GM19372 (cell line): Measurements from ENCODE around the gene DOCK2.

Experiments
- ATAC-seq: cut with Tn5 transposase; IDR thresholded peaks from one replicate; pipeline ENCODE4 v1.9.1; 2021; ENCODE audit warnings: mild to moderate bottlenecking, low read depth, moderate library complexity; ENCODE audit not compliant: unreplicated experiment

Gene DOCK2

DNA sequence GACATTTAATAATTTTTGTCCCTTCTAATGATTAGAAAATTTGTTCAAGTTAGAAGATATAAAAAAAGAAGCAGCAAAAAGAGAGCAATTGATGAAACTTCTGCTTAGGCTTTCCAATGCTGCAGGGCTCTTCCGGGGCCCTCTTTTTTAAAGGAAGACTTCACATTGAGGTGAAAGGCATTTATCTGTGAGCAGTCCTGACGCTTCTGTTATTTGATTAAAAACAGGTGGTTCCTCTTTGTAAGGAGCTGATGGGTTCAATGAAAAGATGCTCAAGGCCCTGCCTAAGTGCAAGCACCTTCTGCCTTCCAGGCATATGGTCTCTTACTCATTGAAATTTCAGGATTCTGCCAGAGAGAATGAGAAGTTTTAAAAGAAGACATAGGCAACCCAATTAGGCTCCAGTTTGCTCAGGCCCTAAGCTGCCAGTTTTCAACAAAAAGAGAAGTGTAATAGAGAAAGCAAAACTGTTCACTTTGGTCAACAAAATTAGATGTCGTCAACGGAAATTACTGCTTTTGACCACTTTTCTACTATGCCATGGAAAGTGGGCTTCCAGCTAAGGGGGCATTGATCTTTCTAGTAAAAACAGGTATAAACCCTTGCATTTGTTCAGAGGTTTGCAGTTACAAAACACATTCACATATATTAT is 243.1 kb downstream of the DOCK2 start:
- ATAC-seq = no peak

DNA sequence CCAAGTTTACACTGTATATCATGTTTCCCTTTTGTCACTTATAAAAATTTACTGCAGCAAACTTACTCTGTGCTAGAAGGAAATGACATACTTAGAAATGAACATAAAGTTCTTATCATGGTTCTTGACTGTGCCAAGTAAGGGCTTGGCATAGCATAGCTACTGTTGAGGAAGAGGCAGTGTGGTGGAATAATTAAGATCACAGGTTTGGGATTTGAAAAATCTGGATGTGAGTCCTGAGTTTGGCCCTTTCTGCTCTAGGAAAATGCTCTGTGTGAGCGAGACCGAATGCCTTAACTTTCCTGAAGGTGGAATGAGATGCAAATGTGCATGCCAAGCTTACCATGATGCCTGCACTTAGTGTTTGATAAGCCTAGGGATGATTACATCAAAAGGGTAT is 243.7 kb downstream of the DOCK2 start:
- no peak for ATAC-seq

DNA sequence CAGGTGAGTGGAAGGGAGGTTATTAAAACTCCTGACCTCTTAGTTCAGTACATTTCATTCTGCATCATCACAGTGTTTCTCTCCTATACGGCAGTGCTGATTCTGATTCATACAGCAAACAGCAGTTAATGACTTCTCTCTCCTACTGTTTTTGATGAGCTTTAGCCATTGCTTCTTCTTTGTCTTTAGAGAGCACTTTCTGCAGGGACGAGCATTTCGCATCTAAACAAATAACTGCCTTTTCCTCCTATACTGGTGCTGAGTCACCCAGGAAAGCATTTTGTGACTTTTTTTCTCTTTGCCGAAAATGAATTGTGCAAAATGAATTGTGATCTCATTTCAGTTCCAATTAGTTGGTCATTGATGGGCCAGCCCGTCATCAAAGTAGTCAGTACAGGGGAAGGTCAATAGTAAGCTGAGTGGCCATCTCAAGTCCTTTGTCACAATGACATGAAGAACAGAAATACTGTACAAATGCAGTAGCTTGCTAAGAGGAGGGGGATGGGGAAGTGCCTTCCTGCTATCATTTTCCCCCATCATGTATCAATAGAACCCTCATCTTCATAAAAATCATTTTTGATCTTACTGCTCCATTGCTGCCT is 244.7 kb downstream of the DOCK2 start:
- no peak for ATAC-seq

DNA sequence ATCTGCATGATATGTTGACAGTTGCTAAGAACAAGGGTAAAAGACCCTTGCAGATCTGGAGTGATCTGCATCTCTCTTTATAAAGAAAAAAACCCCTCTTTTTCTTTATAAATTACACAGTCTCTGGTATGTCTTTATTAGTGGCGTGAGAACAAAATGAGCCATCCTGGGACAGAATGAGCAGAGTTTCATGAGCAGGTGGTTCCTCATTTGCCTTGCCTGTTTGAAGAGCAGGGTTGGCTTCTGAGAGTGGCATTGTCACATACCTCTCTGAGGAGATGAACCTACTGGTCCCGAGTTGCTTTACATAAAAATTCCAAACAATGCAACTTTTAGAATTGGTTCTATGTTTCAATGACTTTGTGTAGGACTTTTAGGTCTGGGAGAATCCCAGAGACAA is 249.0 kb downstream of the DOCK2 start:
- no peak for ATAC-seq

DNA sequence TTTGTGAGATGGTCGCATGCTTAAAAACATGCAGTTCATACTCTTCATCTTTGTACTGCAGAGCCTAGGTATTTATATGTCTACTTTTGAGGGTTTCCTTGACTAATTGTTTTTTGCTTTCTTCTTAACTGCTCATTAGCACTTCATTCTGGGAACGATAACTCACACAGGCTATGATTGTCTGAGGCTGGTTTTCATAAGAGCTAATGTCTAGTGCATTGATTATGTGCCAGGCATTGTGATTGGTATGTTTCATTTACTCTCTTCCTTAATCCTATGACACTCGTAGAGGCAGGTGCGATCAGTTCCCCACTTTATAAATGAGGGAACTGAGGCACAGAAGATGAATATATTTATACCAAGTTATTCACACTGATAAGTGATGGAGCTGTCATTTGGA is 249.6 kb downstream of the DOCK2 start:
- no peak for ATAC-seq

DNA sequence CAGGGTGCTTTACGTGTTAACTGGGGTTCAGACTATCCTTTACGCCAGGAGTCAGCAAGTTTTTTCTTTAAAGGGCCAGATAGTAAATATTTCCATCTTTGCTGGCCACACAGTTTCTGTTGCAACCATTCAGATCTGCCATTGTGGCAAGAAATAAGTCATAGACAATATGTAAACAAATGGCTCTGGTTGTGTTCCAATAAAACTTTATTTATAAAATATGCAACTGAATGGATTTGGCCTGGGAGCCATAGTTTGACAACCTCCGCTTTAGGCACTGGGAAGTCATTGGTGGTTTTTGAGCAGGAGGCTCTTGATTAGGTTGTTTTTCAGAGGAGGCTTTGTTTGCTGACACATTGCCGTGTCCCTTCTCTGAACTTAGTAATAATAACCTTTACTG is 252.5 kb downstream of the DOCK2 start:
- ATAC-seq = no peak

DNA sequence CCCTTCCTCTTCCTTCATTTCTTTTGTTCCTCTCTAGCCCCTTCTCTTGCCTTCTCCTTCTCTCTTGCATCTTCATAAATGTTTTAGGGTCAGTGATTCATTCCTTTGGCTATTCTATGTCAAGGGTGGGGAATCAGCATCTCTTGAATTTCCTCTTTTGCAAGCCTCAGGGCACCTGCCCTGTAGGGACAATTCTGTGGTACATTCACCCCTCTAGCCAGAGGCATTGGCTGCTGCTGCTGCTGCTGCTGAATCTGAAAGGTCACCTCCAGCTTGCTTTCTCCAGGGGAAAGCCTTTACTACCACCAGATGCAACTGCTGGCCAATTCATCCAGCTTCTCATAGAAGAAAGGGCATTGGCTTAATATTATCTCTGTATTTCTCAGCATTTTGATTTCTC is 255.9 kb downstream of the DOCK2 start:
- ATAC-seq = no peak

DNA sequence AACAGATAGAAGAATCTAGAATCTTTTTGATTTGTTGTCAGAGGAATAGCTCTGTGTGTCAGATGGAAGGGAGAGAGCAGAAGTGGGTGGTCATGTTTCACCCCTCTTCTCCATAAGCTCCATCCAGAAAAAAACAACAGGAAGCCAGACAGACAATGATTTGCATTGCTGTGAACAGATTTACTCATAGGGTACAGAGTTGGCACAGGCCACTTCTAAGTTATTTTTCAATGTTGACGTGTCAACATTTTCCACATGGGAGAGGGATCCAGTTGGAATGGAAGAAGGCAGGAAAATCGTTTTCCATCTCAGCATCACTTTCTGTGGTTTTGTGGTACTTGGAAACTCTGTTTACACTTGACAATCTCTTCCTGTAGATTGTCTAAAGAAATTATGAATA is 256.5 kb downstream of the DOCK2 start:
- no peak for ATAC-seq

DNA sequence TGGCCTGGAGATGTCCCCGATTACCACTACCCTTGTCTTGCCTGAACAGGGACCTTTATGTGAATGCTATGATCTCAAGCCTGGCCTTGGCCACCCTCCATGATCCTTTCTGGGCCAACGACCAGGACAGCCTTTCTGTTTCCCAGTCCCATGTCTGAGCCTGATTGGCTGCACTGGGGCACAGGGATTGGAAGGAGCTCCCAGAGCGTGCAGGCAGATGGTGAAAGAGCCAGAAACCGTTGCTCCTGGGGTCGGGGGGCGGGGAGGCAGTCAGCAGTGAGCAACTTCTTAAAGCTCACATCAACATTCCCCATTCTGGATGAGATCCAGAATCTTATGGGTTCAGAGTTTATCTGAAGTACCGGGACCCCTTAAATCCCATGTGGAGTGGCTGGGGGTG is 258.9 kb downstream of the DOCK2 start:
- ATAC-seq = no peak

DNA sequence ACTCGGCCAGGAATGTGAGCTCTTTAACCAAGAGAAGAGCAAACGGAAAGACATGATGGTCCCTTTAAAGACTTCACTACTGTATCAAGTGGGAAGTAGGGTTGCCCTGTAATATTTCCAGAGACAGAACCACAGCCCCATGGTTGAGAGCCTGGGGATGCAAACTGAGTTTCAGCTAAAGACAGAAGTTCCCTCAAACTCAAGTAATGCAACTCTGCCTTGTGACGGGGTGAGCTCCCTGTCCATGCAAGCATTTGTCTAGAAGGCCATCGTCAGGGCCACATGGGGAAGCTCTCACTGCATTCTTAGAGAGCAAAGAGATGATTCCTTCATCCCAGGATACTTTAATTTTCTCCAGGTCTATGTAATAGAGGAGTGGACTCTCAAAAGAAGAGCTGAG is 260.4 kb downstream of the DOCK2 start:
- ATAC-seq = no peak

DNA sequence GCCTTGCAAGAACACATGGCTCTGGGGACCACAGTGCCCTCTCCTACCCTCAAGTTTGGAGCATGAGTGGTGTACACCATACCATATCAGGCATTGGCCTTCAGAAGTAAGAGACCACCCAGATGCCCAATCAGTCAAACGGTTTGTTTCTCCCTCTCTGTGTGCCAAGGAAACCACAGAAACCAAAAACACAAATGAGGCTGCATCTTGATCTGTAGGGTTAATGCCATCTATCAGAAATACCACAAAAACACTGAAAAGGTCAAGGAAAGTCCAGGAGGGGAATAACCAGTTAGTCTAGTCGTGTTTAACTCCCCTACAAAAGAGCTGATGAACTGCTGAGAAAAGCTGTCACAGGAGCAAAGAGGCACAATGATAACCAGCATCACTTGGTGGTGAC is 264.8 kb downstream of the DOCK2 start:
- ATAC-seq = no peak

DNA sequence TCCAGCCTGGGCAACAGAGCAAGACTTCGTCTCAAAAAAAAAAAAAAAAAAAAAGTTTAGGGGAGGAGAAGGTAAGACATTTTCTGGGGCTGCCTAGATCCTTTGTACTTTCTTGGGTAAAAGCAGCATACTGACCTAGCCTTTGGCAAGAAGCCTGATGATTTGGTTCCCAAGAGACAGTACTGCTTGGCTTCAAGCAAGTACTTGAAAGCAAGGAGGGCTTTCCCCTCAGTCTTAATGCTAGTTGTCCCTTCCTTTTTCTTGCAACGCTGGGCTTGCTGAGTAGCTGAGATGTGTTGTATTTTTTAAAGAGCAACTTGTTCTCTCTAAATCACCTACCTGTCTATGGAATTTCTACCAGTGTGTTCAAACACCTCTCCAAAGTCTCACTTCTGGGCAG is 267.0 kb downstream of the DOCK2 start:
- no peak for ATAC-seq

DNA sequence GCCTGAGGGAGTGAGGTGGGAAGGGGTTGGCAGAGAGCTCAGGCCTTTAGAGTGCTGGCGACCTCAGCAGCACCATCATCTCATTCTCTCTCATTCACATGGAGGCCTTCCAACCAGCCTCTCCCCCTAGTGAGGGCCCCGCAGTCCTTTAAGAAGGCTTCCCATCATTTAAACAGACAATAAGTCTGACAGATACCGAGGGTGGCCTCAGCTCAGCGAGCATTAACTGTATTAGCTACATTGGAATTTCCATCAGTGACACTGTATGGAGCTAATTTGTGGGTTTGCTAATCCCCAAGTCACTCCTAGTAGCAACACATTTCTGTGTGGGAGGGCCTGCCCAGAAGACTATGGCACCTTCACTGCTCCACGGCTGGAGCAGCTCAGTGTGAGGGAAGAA is 267.4 kb downstream of the DOCK2 start:
- no peak for ATAC-seq

DNA sequence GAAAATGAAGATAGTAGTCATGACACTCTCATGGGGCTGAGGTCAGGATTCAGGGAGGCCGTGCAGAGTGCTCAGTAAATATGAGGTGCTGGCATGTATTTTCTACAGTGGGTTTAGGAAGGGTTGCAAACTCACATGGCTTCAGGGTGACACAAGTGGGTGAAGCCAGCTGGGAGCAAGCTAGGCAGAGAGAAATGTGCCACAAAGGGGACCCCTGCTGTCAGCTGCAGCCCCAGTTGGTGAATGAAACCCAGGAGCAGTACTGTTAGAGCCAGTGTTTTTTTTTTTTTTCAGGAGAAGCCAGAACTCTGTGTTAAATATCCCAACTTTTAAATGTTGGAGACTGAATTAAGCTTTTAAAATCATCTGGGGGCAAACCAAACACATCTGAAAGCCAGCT is 267.9 kb downstream of the DOCK2 start:
- ATAC-seq = no peak

DNA sequence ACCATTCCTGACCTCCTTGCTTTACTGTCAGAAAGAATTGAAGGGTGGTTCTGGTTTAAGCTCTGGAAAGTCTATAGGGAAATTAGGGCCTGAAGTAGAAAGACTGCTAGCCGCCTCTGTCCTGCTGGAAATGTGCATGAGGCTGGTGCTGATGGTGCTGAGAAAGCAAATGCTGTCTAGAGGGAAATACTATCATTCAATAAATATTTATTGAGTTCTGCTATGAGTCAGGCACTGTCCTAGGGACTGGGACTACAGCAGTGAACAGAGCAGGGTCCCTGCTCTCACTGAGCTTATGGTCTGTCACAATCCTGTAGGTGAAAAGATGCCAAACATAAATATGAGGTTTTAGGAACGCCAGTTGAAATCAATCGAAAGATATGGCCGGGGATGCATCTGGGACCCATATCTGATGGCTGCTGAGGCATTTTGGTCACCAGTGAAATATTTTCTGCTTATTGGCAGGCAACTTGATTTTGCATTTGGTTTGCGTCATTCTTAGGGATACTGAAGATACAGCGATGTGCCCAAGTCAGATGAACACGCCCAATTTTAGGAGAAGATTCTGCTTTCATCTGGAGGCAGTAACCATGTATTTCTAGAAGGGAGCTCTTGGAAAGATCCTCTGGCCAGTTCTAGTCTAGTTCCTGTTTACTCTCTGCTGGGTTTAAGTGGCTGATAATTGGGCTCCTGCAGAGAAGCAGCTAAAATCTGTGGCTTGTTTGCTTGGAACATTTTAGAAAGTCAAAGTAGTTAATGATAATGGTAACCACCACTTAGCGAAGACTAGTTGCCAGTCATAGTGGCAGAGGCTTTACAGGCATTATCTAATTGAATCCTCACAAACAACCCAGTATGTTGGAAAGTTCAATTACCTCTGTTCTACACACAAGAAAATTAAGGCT is 269.9 kb downstream of the DOCK2 start:
- ATAC-seq = no peak

DNA sequence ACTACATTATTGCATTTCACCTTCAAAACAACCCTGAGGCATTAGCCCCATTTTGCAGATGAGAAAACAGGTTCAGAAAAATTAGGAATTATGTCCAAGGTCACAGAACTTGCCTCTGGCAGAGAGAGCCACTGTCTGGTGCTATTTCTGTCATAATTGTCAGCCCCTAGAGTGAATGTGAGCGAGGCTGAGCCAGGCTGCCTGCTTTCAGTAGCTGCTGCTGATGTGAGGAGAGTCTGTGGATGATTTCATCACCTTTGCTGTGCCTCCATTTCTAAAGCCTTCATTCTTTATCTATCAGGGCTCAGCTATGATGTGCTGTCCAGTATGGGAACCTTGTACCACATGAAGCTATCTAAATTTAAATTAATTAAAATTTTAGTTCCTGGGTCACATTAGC is 271.8 kb downstream of the DOCK2 start:
- no peak for ATAC-seq

DNA sequence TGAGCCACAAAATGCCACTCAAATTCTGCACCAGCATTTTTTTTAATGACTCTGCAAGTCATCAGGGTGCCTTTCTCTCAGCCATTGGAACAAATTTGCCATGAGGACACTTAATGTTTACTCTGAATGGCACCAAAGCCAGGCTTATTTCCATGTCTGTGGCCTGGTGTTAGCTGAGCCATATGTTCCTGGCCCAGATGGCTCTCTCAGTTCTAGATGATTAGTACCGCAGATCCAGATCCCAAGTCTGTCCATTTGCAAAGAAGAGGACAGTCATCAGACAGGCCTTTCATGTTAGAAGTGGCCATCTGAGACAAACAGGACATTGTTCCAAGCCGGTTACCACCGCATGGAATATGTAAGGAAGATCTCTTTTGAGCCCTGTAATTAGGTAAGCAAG is 272.9 kb downstream of the DOCK2 start:
- no peak for ATAC-seq

DNA sequence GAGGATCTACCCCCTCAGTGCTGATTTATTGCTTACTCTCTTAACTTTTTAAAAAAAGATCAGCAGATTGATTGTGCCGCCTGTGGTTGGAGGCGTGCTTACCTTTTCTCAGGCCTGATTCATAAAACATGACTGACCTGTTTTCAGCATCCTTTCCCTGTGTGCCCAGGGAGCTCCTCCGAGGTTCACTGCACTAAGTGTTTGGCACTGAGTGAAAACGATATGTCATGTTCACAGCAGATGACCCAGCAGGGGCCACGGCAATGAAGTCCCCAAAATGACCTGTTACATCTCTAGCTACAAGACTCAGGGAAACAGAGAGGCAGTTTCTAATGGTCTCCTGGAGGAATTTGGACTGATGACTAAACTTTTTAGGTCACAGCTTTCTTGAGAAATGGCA is 273.3 kb downstream of the DOCK2 start:
- ATAC-seq = no peak

DNA sequence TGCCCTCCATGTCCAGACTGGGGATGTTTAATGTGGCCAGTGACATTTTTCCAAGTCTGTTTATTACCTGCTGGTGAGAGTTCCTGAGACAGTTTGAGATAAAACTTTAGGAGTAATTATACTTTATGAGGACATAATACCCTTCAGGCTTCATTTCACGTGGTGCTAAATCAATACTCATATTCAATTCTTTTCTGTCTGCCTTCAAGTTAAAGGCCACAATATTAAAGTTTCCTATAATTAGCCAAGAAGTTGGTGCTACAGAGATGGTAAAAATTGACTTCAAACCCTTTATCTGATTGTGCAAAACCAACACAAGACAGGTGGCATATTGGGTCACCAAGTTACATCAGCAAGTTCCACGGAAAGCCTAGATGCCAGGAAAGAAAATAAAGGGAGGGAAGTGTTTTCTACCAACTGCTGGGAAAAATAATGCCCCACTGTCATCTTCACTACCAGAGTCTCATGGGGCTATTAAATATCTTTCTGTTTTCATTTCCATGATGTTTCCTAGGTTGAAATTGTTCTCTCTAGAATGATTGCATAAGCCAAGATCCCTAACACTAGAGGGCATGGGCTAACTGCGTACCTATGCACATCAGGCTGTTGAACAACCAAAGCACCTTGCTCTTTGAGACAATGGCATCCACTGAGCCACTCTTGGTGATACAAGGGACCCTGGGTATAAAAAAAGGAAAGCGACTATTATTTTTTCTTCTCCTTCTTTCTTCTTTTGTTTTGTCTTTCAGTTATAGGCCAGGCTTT is 274.6 kb downstream of the DOCK2 start:
- no peak for ATAC-seq

DNA sequence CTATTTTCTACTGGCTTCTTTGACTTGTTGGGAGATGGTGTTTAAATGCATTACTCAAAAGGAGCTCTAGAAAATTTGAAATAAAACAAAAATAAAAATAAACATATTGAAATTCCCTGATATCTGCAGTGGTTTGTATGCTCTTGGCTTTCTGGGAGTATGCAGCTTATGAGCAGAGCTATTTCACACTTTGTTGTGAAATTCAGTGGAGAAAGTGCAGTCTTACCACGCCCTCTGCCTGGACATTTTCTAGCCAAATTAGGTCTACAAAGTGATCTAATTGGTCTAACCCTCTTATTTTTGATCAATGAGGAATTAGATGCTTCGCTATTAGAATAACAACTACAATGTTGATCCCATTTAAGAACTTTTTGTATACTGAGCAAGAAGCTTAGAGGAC is 276.4 kb downstream of the DOCK2 start:
- no peak for ATAC-seq

DNA sequence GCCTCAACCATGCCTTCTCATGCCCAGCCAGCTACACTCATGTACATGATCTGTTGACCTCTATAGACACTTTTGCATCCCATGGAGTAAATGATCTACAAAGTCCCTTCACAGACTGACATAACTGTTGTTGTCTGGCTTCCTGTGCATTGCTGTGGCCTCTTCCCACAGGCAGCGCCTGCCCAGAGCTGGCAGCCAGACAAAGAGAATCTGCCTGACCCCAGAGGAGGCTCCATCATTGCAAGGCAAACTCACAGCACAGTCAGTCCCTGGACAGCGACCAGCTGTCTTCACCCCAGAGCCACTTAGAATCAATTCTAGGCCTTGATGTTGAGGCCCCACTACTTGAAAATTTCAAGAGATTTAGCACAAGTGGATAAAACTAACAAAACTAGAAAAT is 277.7 kb downstream of the DOCK2 start:
- ATAC-seq = no peak
